Stimulated activated CD4-positive, alpha-beta T cell treated with anti-CD3 and anti-CD28 coated beads, Interleukin-1b, Interleukin-23, amount 100 ng/mL, for 24 hours (primary cell): Measurements from ENCODE around the gene RPA4.
"Not testable (repeated sequence)": the region's sequence is repeated elsewhere in the genome, so short reads cannot be mapped to it uniquely, and the experiment has no call there.

Experiments
- DNase-seq, 4 experiments: peaks; one replicate each; pipeline ENCODE4 v3.0.0-alpha.2; 2020; ENCODE audit warnings: low read depth in 4 of 4, low spot score in 1 of 4

The RPA4 gene, protein sequence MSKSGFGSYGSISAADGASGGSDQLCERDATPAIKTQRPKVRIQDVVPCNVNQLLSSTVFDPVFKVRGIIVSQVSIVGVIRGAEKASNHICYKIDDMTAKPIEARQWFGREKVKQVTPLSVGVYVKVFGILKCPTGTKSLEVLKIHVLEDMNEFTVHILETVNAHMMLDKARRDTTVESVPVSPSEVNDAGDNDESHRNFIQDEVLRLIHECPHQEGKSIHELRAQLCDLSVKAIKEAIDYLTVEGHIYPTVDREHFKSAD

GRCh38 chrX:96883608-96884007 is at the start of gene RPA4:
Gene RPA4 (plus strand): TSS chrX:96883908. CDS start chrX:96884311, 403 bp downstream.
- no peak for DNase-seq

DNA sequence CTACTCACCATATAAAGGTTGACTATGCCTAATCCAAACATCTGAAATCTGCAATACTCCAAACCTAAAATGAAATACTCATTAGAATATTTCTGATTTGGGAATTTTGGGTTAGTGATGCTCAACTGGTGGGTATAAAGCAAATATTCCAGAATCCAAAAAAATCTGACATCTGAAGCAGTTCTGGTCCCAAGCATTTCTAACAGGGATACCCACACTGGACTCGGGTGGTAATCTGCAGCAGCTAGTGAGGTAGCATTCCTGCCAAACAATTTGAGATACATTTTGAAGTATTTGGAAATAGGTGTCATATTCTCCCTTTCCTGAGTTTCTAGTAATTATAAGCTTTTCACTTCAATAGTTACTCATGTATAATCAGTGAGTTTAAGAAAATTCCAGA is 49.6 kb upstream of the RPA4 start:
- DNase-seq: no peak

GRCh38 chrX:96835660-96836289 is 47.9 kb upstream of the RPA4 start:
- no peak for DNase-seq

GRCh38 chrX:96837808-96838207 is 45.9 kb upstream of the RPA4 start:
- no peak for DNase-seq

DNA sequence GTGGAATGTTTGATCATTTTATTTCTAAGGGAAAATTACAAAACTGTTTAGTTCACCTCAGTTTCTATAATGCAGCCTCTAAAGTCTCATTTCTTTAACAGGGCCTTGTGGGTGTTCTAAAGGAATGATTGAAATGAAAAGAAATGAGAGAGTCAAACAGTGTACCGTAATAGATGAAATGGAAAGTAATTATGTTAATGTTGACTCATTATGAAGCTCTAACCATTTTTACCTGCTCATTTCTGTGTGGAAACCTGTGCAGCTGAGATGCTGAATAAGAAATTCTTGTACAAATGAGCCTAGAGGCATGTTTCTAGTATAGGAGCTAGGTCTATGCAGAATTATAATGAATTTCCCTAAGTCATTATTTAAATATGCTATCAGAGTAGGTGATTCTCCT is 45.2 kb upstream of the RPA4 start:
- no peak for DNase-seq

DNA sequence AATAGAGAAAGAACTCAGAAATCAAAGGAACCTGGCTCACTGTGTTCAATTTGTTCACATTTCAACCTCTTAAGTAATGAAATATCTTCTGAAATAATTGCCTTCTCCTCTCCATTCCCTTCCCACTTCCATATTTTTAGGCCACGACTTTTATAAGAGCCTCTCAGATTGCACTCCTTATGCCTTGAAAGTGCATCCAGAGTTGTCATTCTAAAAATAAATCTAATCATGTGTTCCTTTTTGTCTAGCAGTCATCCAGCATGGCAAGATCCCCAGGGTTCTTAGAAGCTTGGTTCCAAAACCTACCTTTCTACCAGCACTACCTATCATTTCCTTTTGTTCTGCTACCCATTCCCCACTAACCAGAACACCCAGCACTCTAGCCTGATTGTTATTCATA is 42.4 kb upstream of the RPA4 start:
- no peak for DNase-seq

DNA sequence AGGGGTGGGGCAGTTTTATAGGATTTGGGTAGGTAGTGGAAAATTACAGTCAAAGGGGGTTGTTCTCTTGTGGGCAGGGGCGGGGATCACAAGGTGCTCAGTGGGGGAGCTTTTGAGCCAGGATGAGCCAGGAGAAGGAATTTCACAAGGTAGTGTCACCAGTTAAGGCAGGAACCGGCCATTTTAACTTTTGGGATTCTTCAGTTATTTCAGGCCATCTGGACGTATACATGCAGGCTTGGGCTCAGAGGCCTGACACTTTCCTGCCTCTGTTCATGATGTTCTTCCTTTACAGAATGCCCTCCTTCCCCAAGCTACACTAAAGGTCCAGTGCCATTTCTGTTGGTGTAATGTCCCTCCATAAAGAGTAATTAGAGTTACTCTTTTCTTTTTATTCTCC is 41.8 kb upstream of the RPA4 start:
- DNase-seq: not testable (repeated sequence)

- no peak for DNase-seq
Observed at GRCh38 chrX:96843566-96843965, 40.1 kb upstream of the RPA4 start.

DNA sequence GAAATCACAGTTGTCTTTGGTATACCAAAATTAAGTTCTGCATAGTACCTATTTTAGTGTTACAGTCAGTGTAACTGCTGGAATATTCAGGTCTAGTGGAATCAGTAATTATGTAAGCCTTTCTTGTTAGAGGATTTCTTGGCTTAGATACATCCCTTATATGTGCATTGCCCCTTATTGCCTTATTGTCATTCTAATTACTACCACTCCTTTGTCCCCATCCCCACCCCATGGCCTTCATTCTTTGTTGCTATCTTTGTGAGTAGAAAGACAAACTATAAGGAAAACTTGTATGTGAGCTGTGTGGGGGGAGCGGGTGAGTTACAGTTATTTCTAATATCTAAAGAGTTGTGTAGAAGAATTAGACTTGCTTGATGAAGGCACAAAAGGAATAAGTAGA is 36.9 kb upstream of the RPA4 start:
- no peak for DNase-seq

DNA sequence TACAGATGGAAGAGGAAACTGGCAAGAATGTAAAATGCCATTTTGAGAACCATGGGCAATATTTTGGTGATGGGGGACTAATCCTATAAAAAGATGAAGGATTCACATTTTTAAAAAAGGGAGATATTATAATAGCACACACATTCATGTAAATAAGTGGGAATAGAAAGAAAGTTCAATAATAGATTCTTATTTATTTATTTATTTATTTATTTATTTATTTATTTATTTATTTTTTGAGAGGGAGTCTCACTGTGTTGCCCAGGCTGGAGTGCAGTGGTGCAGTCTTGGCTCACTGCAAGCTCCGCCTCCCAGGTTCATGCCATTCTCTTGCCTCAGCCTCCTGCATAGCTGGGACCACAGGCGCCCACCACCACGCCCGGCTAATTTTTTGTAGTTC is 24.3 kb upstream of the RPA4 start:
- DNase-seq: not testable (repeated sequence)

GRCh38 chrX:96861218-96861617 is 22.5 kb upstream of the RPA4 start:
- no peak for DNase-seq

GRCh38 chrX:96861661-96862060 is 22.0 kb upstream of the RPA4 start:
- no peak for DNase-seq

GRCh38 chrX:96884027-96884426 is 319 bp downstream of the RPA4 start:
- DNase-seq: no peak

- DNase-seq: no peak
Observed at GRCh38 chrX:96889726-96890125, 6.0 kb downstream of the RPA4 start.

- DNase-seq: no peak
Observed at GRCh38 chrX:96906741-96907140, 23.0 kb downstream of the RPA4 start.

DNA sequence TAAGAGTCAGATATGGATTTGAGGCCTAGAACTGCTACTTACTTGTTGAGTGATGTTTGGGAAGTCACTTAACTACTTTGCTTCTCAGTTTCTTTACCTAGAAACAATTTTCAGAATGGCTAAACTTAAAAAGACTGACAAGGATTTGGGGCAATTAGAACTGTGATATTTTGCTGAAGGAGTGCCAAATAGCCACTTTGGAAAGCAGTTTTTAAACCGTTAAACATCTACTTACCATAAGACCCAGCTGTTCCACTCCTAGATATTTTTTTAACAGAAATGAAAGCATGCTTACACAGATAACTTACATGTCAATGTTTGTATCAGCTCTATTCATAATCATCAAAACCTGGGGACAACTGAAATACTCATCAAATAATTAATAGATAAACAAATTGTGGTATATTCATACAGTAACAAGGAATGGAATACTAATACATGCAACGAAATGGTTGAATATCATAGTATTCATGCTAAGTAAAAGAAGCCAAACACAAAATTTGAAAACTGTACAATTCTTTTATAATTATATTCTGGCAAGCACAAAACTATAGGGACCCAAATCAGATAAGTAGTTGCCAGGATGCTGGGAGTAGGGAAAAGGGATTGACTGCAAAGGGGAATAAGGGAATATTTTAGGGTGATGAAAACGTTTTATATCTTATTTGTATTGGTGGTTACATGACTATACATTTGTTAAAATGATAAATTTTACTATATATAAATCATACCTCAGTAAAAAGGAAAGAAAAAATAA is 24.0 kb downstream of the RPA4 start:
- DNase-seq: no peak

GRCh38 chrX:96909291-96909690 is 25.6 kb downstream of the RPA4 start:
- DNase-seq: no peak

GRCh38 chrX:96918864-96919263 is 35.2 kb downstream of the RPA4 start:
- no peak for DNase-seq

DNA sequence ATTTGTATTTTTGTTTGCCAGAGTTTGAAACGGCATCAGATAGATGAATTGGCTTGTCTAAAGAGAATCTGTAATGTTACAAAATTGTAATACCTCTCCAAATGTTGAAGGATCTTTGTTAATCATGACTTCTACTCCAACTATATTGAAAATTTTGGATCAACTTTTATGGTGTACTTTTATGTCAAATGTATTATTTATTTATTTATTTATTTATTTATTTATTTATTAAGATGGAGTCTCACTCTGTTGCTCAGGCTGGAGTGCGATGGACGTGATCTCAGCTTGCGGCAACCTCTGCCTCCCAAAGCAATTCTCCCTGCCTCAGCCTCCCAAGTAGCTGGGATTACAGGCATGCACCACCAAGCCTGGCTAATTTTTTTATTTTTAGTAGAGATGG is 36.0 kb downstream of the RPA4 start:
- DNase-seq: no peak

DNA sequence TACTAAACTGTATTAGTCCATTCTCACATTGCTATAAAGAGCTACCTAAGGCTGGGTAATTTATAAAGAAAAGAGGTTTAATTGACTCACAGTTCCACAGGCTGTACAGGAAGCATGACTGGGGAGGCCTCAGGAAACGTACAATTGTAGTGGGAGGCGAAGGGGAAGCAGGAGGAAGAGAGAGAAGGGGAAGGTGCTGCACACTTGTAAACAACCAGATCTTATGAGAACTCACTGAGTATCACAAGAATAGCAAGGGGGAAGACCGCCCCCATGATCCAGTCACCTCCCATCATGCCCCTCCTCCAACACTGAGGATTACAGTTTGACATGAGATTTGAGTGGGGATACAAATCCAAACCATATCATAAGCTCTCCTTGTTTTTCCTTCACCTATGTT is 40.9 kb downstream of the RPA4 start:
- no peak for DNase-seq

GRCh38 chrX:96929036-96929435 is 45.3 kb downstream of the RPA4 start:
- DNase-seq: no peak
